ENCODE results near the gene KRTAP21-1. TPM values are rescaled to one million over a fixed set of nuclear protein-coding genes. Genes with fewer than 3 reads are reported as not detected.

The KRTAP21-1 gene
- total RNA-seq, 1 donor from 2014 or later = not detected

Other genes with a start within 250 kb of the KRTAP21-1 start
- gene KRTAP19-6, start 213.6 kb downstream of the KRTAP21-1 start, total RNA-seq = not detected in 2 replicates
- gene KRTAP19-7, start 194.1 kb downstream of the KRTAP21-1 start, total RNA-seq = not detected in 2 replicates
- gene KRTAP22-2, start 165.0 kb downstream of the KRTAP21-1 start, total RNA-seq = not detected in 2 replicates
- not detected in 2 replicates for gene KRTAP6-3, start 163.0 kb downstream of the KRTAP21-1 start, total RNA-seq
- gene KRTAP6-2, start 156.5 kb downstream of the KRTAP21-1 start, total RNA-seq = not detected in 2 replicates
- gene KRTAP22-1, start 154.3 kb downstream of the KRTAP21-1 start, total RNA-seq = not detected in 2 replicates
- gene KRTAP6-1, start 141.5 kb downstream of the KRTAP21-1 start, total RNA-seq = not detected in 2 replicates
- not detected in 2 replicates for gene KRTAP20-1, start 139.0 kb downstream of the KRTAP21-1 start, total RNA-seq
- gene KRTAP20-4, start 134.8 kb downstream of the KRTAP21-1 start, total RNA-seq = not detected in 2 replicates
- gene KRTAP20-2, start 120.2 kb downstream of the KRTAP21-1 start, total RNA-seq = not detected in 2 replicates
- gene KRTAP20-3, start 112.6 kb downstream of the KRTAP21-1 start, total RNA-seq = not detected in 2 replicates
- gene KRTAP21-3, start 36.7 kb downstream of the KRTAP21-1 start, total RNA-seq = not detected in 2 replicates
- gene KRTAP21-2, start 8.2 kb downstream of the KRTAP21-1 start, total RNA-seq = not detected in 2 replicates
- not detected in 2 replicates for gene KRTAP8-1, start 57.8 kb upstream of the KRTAP21-1 start, total RNA-seq
- gene KRTAP7-1, start 74.3 kb upstream of the KRTAP21-1 start, total RNA-seq = not detected in 2 replicates
- 0.27 TPM in 1 of 2 replicates, not detected in the other for gene KRTAP11-1, start 126.2 kb upstream of the KRTAP21-1 start, total RNA-seq